Chondrocyte (in vitro differentiated cells): ENCODE results near the gene SREBF2. TPM values are rescaled to one million over a fixed set of nuclear protein-coding genes. Genes with fewer than 3 reads are reported as not detected.

Experiments
- DNase-seq: peaks from one replicate; pipeline ENCODE4 v3.0.0; 2021; ENCODE audit warnings: mixed read lengths, low spot score
- H3K27ac Mint-ChIP-seq: one replicate; pipeline ENCODE4 v1.8.0; 2021; ENCODE audit warnings: mild to moderate bottlenecking, moderate library complexity, mixed read lengths; ENCODE audit not compliant: unreplicated experiment
- H3K27me3 Mint-ChIP-seq: 2 replicates; pipeline ENCODE4 v1.8.0; 2021; ENCODE audit warnings: low read depth, mixed read lengths
- H3K36me3 Mint-ChIP-seq: 2 replicates; pipeline ENCODE4 v1.8.0; 2021; ENCODE audit warnings: low read depth, mixed read lengths
- H3K4me1 Mint-ChIP-seq: 2 replicates; pipeline ENCODE4 v1.8.0; 2021; ENCODE audit warnings: low read depth, mild to moderate bottlenecking, mixed read lengths
- H3K4me3 Mint-ChIP-seq: one replicate; pipeline ENCODE4 v1.8.0; 2021; ENCODE audit warnings: mild to moderate bottlenecking, moderate library complexity, mixed read lengths; ENCODE audit not compliant: unreplicated experiment
- H3K9me3 Mint-ChIP-seq: 2 replicates; pipeline ENCODE4 v1.8.0; 2021; ENCODE audit warnings: low read depth, mixed read lengths
- CTCF ChIP-seq: fragments of 200-600 bp; sonication (generic); IDR thresholded peaks from 2 replicates; pipeline ENCODE4 v1.5.0; 2021; ENCODE audit warnings: antibody characterized with exemption, mild to moderate bottlenecking, moderate library complexity
- total RNA-seq: library from RNA; stranded (reverse); gene quantifications from 3 replicates; pipeline ENCODE4 v1.2.1, GENCODE V29; 2021

Gene SREBF2
- total RNA-seq, 1 donor from 2014 or later: 106 TPM

DNA sequence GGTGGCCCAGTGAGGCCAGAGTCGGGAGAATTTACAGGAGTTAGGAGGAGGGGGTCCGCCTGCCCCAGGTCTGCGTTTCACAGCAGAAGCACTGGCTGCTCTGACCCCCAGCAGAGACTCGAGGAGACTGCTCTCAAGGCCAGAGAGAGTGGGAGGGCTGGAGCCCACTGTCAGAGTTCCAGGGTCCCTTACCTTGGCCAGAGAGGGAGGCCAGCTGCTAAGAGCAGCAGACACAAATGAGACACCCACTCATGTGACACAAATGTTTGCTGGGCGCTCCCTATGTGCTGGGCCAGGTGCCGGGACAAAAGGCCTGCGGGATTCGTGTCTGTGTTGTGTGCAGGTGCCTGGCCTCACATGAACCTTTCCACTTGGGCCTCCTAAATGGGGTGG lies 96.5 kb downstream of the SREBF2 start:
- DNase-seq: no peak
- peaks cover 4% of the 10 kb centered on the region for H3K4me1 Mint-ChIP-seq
- H3K27ac Mint-ChIP-seq: no peak overlapping the region
- H3K4me3 Mint-ChIP-seq: no peak overlapping the region
- no peaks in the 10 kb centered on the region for H3K36me3 Mint-ChIP-seq
- no peak for TF ChIP-seq CTCF
- no peaks in the 10 kb centered on the region for H3K9me3 Mint-ChIP-seq
- H3K27me3 Mint-ChIP-seq: peaks cover 9% of the 10 kb centered on the region

DNA sequence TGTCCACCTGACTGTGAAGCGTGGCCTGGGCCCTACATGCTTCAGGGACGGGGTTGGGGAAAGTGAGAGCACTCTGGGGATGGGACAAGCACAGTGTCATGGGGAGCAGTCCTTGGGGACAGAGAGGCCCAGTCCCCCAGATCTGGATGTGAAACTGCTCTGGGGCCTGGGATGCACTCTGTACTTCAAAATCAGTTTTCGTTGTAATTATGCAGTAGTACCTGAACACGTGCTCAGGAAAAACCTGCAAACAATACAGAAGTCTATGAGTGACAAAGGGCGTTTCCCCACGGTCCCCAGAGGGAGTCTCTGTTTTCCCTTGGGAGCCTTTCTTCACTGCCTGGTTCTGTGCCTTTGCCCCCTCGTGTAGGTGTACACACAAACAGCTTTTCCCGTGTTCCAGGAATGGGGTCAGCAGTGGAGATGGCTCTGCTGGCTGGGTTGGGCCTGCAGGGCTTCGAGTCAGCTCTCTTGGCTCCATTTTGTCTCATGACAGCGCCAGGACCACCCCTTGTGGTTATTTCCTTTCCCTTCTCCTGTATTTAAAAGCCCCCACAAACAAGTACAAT lies 98.9 kb downstream of the SREBF2 start:
- Mint-ChIP-seq H3K4me3 (no peak overlapping the region), H3K27me3 (peaks cover 2% of the 10 kb centered on the region), H3K27ac (no peak overlapping the region), H3K36me3 (no peaks in the 10 kb centered on the region), H3K9me3 (no peaks in the 10 kb centered on the region), H3K4me1 (no peaks in the 10 kb centered on the region)
- DNase-seq: no peak
- no peak for TF ChIP-seq CTCF

DNA sequence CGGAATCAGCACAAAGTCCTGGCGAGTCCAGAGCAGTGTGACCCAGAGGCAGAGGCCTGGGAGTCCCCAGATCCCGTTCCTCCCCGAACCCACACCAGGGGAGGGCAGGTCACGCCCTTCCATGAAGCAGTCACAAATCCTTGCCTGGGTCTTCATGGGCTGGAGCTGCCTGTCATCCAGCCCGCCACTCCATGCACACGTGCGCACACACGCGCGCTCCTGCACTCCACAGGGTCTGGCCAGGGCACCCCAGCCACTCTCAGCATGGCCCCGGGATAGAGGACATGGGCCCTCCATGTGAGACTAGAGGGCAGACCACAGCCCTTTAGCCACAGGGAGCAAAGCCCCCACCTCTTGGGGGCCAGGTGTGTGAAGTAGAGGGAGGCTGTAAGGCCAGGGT lies 99.4 kb downstream of the SREBF2 start:
- Mint-ChIP-seq H3K36me3 (no peaks in the 10 kb centered on the region), H3K27me3 (peaks cover 2% of the 10 kb centered on the region), H3K4me3 (no peak overlapping the region), H3K27ac (no peak overlapping the region), H3K9me3 (no peaks in the 10 kb centered on the region), H3K4me1 (no peaks in the 10 kb centered on the region)
- no peak for TF ChIP-seq CTCF
- no peak for DNase-seq

DNA sequence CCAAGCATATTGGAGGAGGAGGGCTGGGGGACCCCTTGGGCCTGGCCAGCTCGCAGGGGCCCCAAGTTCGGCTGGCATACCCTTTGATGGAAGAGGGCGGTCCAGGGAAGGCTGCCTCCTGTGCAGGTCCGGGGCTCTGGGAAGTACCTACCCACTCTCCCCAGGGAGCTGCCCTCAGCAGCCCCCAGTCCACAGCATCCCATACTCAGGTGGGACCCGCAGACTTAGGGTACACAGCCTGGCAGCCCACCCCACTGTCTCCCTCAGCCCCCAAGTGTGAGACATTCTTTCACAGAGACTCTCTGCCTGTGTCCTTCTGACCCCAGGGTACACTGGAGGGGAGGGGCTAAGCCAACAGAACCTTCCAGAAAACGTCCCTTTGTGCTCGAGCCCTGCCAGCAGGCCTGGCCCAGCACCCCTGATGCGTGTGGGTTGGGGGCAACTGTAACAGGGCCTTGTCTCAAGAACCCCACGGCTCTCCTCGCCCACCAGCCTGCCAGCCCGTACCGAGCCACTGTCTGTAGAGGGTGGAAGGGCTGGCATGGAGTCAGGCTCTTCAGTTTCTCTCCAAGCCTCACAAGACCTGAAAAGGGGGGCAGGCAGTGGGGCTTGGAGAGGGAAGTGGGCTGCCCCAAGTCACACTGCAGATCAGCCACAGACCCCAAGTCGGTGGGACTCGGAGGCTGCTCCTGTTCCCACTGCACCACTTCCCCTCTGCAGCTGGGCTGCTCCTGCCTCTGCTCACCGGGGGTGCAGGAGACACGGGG lies 100.7 kb downstream of the SREBF2 start:
- no peaks in the 10 kb centered on the region for H3K27me3 Mint-ChIP-seq
- H3K9me3 Mint-ChIP-seq: no peaks in the 10 kb centered on the region
- DNase-seq: no peak
- no peak overlapping the region for H3K4me3 Mint-ChIP-seq
- H3K27ac Mint-ChIP-seq: no peak overlapping the region
- no peaks in the 10 kb centered on the region for H3K36me3 Mint-ChIP-seq
- no peaks in the 10 kb centered on the region for H3K4me1 Mint-ChIP-seq
- no peak for TF ChIP-seq CTCF

DNA sequence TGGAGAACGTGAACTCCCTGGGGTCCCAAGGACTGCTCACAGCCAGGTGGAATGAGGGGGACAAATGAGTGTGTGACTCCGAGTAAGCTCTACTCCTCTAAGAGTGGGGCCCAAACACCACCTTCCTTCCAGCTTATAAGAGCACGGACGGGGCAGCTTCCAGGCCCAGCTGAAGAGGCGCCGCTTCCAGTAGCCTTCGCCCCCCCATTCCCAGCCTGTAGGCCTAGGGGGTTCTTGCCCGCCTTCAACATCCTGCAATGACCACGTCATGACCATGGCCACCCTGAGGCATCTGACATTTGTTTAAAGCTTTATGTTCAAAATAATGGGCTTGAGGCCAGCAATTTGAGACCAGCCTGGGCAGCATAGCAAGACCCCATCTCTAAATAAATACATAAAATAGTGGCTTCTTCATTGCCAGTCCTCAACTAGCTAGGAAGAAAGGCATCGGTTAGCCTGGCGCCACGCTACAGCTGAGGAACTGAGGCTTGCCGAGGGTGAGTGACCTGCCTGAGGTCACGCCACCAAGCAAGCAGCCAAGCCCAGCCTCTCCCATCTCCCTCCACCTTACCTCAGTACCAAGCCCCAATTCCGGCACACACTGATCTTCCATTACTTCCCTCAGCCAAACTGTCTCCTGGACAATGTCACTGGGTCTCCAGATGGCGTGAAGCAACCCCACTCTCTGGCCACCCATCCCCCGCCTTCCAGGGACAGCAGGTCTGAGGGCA lies 101.5 kb downstream of the SREBF2 start:
- no peak for DNase-seq
- Mint-ChIP-seq H3K36me3 (no peaks in the 10 kb centered on the region), H3K9me3 (no peaks in the 10 kb centered on the region), H3K27me3 (no peaks in the 10 kb centered on the region), H3K4me3 (no peak overlapping the region), H3K4me1 (no peaks in the 10 kb centered on the region), H3K27ac (no peak overlapping the region)
- TF ChIP-seq CTCF: no peak
